ENCODE measurements around the gene ESR1.

The ESR1 gene

DNA sequence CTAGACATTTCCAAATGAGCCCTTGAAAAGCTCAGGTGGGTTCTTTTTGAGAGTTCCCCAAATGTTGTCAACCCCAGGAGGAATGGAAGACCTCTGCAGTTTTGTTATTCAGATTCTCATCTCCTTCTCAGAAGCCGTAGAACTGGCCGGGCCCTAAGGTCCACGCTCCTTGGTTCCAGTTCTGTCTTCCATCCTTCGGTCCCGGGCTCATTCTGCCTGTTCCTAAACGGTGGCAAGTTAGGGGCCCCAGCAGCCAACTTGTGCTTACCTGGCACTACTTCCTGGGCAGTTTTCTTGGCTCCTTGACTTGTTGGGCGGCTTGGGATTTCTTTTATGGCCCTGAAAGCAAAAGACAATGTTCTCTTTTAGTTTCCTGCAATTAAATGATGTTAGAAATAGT is 6.4 kb downstream of the ESR1 start:
- TF ChIP-seq, protein P1, sequence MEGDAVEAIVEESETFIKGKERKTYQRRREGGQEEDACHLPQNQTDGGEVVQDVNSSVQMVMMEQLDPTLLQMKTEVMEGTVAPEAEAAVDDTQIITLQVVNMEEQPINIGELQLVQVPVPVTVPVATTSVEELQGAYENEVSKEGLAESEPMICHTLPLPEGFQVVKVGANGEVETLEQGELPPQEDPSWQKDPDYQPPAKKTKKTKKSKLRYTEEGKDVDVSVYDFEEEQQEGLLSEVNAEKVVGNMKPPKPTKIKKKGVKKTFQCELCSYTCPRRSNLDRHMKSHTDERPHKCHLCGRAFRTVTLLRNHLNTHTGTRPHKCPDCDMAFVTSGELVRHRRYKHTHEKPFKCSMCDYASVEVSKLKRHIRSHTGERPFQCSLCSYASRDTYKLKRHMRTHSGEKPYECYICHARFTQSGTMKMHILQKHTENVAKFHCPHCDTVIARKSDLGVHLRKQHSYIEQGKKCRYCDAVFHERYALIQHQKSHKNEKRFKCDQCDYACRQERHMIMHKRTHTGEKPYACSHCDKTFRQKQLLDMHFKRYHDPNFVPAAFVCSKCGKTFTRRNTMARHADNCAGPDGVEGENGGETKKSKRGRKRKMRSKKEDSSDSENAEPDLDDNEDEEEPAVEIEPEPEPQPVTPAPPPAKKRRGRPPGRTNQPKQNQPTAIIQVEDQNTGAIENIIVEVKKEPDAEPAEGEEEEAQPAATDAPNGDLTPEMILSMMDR (IDR thresholded peaks at IDR 0.05; ENCODE audit: borderline replicate concordance, insufficient read depth, low read depth, low read length): no peak

DNA sequence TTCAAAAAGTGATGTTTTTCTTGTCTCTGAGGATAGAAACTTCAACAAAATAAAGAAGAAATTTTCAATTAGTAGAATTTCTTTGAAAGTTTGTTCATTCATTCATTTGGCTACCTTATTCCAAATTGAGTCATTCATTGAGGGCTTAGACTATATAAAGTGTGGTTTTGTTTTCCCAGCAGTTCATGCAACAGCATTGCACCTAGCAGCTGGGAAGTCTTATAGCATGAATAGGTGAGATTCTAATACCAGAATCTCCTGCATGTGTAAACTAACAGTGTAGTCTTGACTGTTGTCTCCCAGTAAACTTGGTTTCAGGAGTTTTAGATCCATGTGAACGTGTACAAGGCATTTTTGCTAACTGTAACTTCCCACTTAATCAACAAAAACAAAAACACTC is 7.1 kb downstream of the ESR1 start:
- no peak overlapping the region for H3K4me3 ChIP-seq (ENCODE audit: low read depth, low read length)
- TF ChIP-seq, protein P1 (IDR thresholded peaks at IDR 0.05; ENCODE audit: borderline replicate concordance, insufficient read depth, low read depth, low read length): no peak

More for the DNA sequence above, 6.4 kb downstream of the ESR1 start:
- H3K4me3 ChIP-seq (ENCODE audit: low read depth, low read length): no peak overlapping the region

DNA sequence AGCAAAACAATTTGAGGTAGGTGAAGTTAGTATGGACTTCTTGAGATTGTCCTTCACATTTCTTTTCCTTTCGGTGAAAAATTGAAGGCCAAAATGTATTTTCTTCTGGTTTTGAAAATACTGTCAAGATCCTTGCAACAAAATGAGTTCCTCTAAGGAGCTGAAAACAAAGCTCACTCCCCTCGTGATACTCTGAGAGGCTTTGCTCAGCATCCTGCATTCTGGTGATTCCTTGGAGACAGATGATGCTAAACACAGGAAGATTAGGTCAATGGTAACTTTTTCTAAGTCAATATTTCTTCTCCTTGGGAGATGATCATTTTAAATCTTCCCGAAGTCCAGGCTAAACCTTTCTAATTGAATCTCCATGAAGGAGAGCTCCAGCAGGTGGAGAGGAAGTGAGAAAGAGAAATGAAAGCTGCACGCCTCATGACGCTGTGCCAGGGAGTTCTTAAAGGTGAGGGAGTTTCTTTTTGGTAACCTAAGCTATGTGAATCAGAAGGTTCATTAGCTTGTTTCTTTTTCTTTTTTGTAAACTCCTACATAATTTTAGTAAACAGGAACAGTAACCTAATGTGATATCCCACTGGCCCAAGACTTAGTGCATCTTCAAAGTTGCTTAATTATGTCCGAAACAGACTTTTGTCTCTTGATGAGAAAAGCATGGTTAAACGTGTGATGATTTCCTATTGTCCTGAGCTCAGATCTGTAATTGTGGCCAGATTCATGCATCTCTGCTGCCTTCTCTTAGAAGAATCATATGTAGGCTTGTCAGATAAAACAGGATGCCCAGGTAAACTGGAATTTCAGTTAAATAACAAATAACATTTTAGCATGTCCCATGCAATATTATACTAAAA is 15.0 kb downstream of the ESR1 start:
- no peak overlapping the region for H3K4me3 ChIP-seq (ENCODE audit: low read depth, low read length)
- TF ChIP-seq, protein P1 (IDR thresholded peaks at IDR 0.05; ENCODE audit: borderline replicate concordance, insufficient read depth, low read depth, low read length): no peak

DNA sequence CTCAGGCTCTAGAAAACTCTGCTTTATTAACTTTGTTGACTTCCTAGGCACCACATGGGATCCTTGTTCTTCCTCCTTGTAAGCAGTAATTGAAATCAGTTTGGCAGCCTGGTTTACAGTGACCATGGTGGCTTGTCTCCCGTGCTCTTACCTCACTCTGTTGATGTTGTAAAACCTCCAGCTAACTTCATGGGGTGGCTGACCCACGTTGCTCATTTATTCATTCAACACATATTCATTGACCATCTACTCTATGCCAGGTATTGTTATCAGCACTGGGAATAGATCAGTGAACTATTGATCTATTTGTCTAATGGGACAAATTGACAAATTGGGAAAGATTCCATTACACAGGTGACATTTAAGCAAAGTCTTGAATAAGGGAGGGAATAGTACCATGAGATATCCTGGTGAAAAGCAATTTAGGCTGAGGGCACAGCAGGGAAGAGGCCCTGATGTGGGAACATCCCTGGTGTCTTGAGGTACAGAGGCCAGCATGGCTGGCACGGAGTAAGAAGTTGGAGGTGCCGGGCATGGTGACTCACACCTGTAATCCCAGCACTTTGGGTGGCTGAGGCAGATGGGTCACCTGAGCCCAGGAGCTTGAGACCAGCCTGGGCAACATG is 19.1 kb downstream of the ESR1 start:
- TF ChIP-seq, protein P1 (IDR thresholded peaks at IDR 0.05; ENCODE audit: borderline replicate concordance, insufficient read depth, low read depth, low read length): no peak
- no peak overlapping the region for H3K4me3 ChIP-seq (ENCODE audit: low read depth, low read length)

DNA sequence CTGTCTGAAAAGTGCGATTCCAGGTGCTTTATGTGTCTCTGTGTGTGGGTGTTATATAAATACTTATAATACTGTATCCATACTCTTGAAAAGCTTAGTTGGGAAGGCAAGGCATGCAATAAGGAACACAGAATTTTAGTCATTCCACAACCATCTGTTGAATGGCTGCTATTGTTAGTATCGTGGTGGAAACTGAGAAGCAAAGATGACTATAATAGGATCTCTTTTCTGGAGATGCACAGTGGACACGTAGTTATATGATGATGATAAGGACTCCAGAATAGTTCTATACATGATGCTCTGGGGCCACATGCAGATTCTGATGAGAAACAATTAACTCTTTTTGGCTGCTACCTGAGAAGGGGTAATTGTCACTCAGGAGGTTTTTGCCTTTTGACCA is 25.2 kb downstream of the ESR1 start:
- TF ChIP-seq, protein P1 (IDR thresholded peaks at IDR 0.05; ENCODE audit: borderline replicate concordance, insufficient read depth, low read depth, low read length): no peak
- no peak overlapping the region for H3K4me3 ChIP-seq (ENCODE audit: low read depth, low read length)

DNA sequence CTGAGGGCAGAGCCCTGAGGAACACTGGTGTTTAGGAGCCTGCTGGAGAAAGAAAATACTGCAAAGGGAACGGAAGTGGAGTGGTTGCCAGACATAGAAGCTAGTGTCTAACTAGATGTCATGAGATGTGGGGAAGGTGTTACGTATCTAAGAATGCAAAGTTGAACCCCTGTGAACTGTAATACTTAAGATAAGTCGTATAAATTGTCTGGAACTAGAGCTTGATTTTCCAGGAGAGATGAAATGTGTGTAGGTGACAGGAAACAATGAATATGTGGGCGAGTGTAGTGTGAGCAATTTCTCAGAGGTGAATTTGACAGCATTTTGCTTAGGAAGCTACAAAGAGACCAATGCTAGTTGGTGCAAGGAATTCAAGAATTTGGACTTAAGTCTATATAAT is 27.9 kb downstream of the ESR1 start:
- H3K4me3 ChIP-seq (ENCODE audit: low read depth, low read length): no peak overlapping the region
- TF ChIP-seq, protein P1 (IDR thresholded peaks at IDR 0.05; ENCODE audit: borderline replicate concordance, insufficient read depth, low read depth, low read length): no peak

DNA sequence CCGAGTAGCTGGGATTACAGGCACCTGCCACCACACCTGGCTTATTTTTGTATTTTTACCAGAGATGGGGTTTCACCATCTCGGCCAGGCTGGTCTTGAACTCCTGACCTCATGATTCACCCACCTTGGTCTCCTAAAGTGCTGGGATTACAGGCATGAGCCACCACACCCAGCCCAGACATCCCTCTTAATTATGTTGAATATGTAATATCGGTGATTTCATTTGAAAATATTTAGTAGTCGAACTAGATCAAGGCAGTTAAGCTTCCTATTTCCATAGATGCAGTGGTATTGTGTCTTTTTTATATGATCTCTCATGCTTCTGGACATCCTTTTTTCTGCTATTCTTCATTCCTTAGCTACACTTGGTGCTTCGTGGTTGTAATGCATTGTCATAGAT is 29.7 kb downstream of the ESR1 start:
- TF ChIP-seq, protein P1 (IDR thresholded peaks at IDR 0.05; ENCODE audit: borderline replicate concordance, insufficient read depth, low read depth, low read length): no peak
- H3K4me3 ChIP-seq (ENCODE audit: low read depth, low read length): no peak overlapping the region
